ENCODE results near the gene PGM5.
"Not testable (repeated sequence)": the region's sequence is repeated elsewhere in the genome, so short reads cannot be mapped to it uniquely, and the experiment has no call there.

PGM5 gene

GRCh38 chr9:68383894-68384293 is 27.5 kb downstream of the PGM5 start:
- not testable (repeated sequence) for DNase-seq

GRCh38 chr9:68389558-68389957 is 33.1 kb downstream of the PGM5 start:
- DNase-seq: not testable (repeated sequence)

- not testable (repeated sequence) for DNase-seq
Measured at GRCh38 chr9:68390737-68391136, 34.3 kb downstream of the PGM5 start.

GRCh38 chr9:68396411-68397094 is 40.1 kb downstream of the PGM5 start:
- DNase-seq: not testable (repeated sequence)

GRCh38 chr9:68397095-68397423 is 40.6 kb downstream of the PGM5 start:
- DNase-seq: not testable (repeated sequence)

GRCh38 chr9:68397796-68398195 is 41.4 kb downstream of the PGM5 start:
- not testable (repeated sequence) for DNase-seq

GRCh38 chr9:68398324-68398723 is 41.9 kb downstream of the PGM5 start:
- not testable (repeated sequence) for DNase-seq

GRCh38 chr9:68404421-68405185 is 48.2 kb downstream of the PGM5 start:
- DNase-seq: not testable (repeated sequence)

GRCh38 chr9:68411865-68412264 is 55.5 kb downstream of the PGM5 start:
- DNase-seq: not testable (repeated sequence)

GRCh38 chr9:68412754-68413153 is 56.3 kb downstream of the PGM5 start:
- not testable (repeated sequence) for DNase-seq

GRCh38 chr9:68415065-68415464 is 58.7 kb downstream of the PGM5 start:
- DNase-seq: not testable (repeated sequence)

- DNase-seq: no peak
Measured at GRCh38 chr9:68416936-68417564, 60.6 kb downstream of the PGM5 start.

GRCh38 chr9:68417762-68418161 is 61.4 kb downstream of the PGM5 start:
- DNase-seq: no peak

GRCh38 chr9:68418259-68418845 is 61.9 kb downstream of the PGM5 start:
- no peak for DNase-seq

GRCh38 chr9:68419901-68420300 is 63.5 kb downstream of the PGM5 start:
- DNase-seq: no peak

GRCh38 chr9:68426755-68427154 is 70.3 kb downstream of the PGM5 start:
- DNase-seq: no peak

GRCh38 chr9:68427216-68427977 is 71.0 kb downstream of the PGM5 start:
- DNase-seq: no peak

GRCh38 chr9:68428481-68428880 is 72.1 kb downstream of the PGM5 start:
- DNase-seq: no peak

- DNase-seq: no peak
Measured at GRCh38 chr9:68429631-68430030, 73.2 kb downstream of the PGM5 start.

- DNase-seq: no peak
Measured at GRCh38 chr9:68431307-68431706, 74.9 kb downstream of the PGM5 start.

GRCh38 chr9:68433531-68434110 is 77.2 kb downstream of the PGM5 start:
- DNase-seq: no peak

- no peak for DNase-seq
Measured at GRCh38 chr9:68437785-68438184, 81.4 kb downstream of the PGM5 start.

Measured in activated CD8-positive, alpha-beta memory T cell treated with anti-CD3 and anti-CD28 coated beads for 24 hours (primary cell).